Measurements from ENCODE around the gene LMX1A. TPM values are rescaled to one million over a fixed set of nuclear protein-coding genes. Genes with fewer than 3 reads are reported as not detected.
A peak's percentile ranks its signal among the peaks of the same experiment; 100 is the strongest.

LMX1A gene
- total RNA-seq, 4 donors from 2014 or later = 1.1 to 2.5 (median 1.8) TPM

DNA sequence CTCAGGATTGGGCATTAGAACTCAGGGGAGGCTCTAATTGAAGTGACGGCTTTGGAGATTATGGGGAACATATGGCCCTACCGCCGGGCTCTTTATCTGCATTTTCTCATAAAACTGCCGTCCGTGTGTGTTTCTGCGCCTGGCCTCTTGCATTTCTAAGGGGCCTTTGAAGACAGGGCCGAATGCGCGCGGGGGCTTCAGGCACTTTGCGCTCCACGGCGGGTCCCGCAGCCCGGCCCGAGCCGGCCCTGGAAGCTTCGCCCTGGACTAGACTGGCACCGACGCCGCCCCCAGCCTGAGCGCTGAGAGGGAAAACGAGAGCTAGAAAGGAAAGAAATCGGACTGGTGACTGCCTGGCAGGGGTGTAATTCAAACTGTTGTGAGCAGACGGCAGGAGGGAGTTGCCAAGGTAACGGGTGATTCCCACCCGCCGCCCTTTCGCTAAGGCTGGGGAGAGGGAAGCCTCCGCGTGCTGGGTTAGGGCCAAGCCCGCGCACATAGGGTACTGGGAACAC lies 120.7 kb downstream of the LMX1A start:
- no peaks in the 10 kb centered on the region for H3K9me3 ChIP-seq
- H3K27me3 ChIP-seq = peaks cover 0 to 7% of the 10 kb centered on the region in 2 donors
- H3K27ac ChIP-seq = no peak overlapping the region
- no peaks in the 10 kb centered on the region for H3K36me3 ChIP-seq
- H3K4me3 ChIP-seq = peak overlapping the region in 2 of 4 donors; percentile 34 to 38
- no peak for DNase-seq
- H3K4me1 ChIP-seq = peaks cover 0 to 11% (median 0%) of the 10 kb centered on the region in 4 donors
- TF ChIP-seq POLR2A (IDR thresholded peaks at IDR 0.05) = no peak
- TF ChIP-seq CTCF (IDR thresholded peaks at IDR 0.05) = no peak

DNA sequence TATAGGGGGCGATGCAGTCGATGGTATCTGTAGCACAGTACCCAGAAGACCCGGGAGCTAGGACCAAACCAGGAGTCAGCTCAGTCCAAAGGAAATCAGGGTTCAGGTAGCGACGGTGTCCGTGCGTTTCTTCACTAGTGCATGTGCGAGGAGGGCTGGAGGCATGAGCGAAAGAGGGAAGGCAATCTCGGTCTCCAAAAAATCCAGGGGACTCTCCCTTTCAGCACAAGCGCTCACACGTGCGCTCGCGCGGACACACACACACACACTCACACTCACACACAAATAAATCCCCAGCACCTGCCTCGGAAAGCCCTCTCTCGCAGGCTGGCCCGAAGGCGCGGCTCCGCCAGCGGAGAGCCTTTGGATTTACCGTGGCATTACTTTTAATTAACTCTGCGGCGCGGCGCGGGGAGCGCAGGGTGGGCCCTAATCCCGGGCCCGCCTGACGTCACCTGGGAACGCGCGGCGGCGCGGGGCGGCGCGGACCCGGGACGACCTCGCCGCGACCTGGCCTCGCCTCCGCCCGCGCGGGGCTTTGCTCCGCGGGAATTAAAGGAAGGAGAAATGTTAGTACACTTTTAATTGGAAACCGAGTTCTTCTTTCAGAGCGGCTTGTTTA lies 121.2 kb downstream of the LMX1A start:
- H3K36me3 ChIP-seq = no peaks in the 10 kb centered on the region
- H3K27me3 ChIP-seq = peaks cover 0 to 7% of the 10 kb centered on the region in 2 donors
- H3K4me1 ChIP-seq = peaks cover 0 to 11% (median 0%) of the 10 kb centered on the region in 4 donors
- no peak for DNase-seq
- TF ChIP-seq CTCF (IDR thresholded peaks at IDR 0.05) = no peak
- TF ChIP-seq POLR2A (IDR thresholded peaks at IDR 0.05) = no peak
- H3K27ac ChIP-seq = no peak overlapping the region
- H3K9me3 ChIP-seq = no peaks in the 10 kb centered on the region
- H3K4me3 ChIP-seq = peak overlapping the region in 3 of 4 donors; percentile 7 to 38 (median 34)

- Histone ChIP-seq H3K27me3 (peaks cover 0 to 7% of the 10 kb centered on the region in 2 donors), H3K27ac (no peak overlapping the region), H3K4me3 (no peak overlapping the region), H3K4me1 (peaks cover 0 to 11% (median 0%) of the 10 kb centered on the region in 4 donors), H3K36me3 (no peaks in the 10 kb centered on the region), H3K9me3 (no peaks in the 10 kb centered on the region)
- TF ChIP-seq POLR2A (IDR thresholded peaks at IDR 0.05) (no peak), CTCF (IDR thresholded peaks at IDR 0.05) (no peak)
- DNase-seq = no peak
These were observed 122.4 kb downstream of the LMX1A start for GRCh38 chr1:165234149-165234548.

GRCh38 chr1:165228676-165229075 lies 127.8 kb downstream of the LMX1A start:
- TF ChIP-seq CTCF (IDR thresholded peaks at IDR 0.05) = no peak
- no peak for TF ChIP-seq POLR2A (IDR thresholded peaks at IDR 0.05)
- Histone ChIP-seq H3K4me3 (no peak overlapping the region), H3K36me3 (no peaks in the 10 kb centered on the region), H3K27ac (no peak overlapping the region), H3K4me1 (no peaks in the 10 kb centered on the region), H3K9me3 (no peaks in the 10 kb centered on the region), H3K27me3 (no peaks in the 10 kb centered on the region)
- no peak for DNase-seq

DNA sequence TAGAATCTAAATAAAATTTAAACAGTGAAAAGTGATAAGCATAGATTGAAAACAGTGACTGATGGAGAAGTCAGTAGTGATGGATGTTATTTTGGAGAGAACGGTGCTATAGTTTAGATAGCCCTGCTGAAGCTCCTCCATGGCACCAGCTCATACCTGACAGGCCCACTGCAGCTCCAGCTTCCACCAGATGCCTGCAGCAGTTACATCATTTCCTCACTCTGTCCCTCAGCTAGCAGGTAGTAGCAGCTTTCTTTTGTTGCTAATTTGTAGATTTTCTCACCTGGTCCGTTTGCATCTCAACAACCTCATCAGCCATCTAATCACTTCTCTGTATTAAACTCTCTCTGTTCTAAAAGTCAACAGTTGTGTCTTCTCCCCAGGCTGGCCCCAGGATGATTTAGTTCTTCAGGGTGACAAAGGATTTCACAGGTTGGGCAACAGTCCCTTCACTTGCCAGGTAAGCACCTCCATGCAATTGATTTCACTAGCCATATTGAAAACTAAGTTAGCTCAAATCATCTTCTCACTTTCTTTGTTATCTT lies 128.3 kb downstream of the LMX1A start:
- H3K27me3 ChIP-seq = no peaks in the 10 kb centered on the region
- H3K9me3 ChIP-seq = no peaks in the 10 kb centered on the region
- H3K27ac ChIP-seq = no peak overlapping the region
- H3K4me1 ChIP-seq = no peaks in the 10 kb centered on the region
- H3K36me3 ChIP-seq = no peaks in the 10 kb centered on the region
- no peak for DNase-seq
- TF ChIP-seq CTCF (IDR thresholded peaks at IDR 0.05) = no peak
- no peak for TF ChIP-seq POLR2A (IDR thresholded peaks at IDR 0.05)
- H3K4me3 ChIP-seq = no peak overlapping the region

Data from Peyer's patch (tissue), 4 donors.